Trophoblast cell (in vitro differentiated cells and primary cell): Measurements from ENCODE around the gene BZW2.

Experiments used
- DNase-seq, 2 donors: peaks; one replicate each; pipeline ENCODE4 v3.0.0-alpha.2; 2016
- H2AFZ ChIP-seq: 2 replicates; pipeline ENCODE4 v1.6.1; 2013; ENCODE audit warnings: low read length, moderate library complexity, mild to moderate bottlenecking; ENCODE audit not compliant: insufficient read depth, poor library complexity
- H2AK5ac ChIP-seq: 2 replicates; pipeline ENCODE4 v1.6.1; 2013; ENCODE audit warnings: mild to moderate bottlenecking, low read length
- H2BK120ac ChIP-seq: 2 replicates; pipeline ENCODE4 v1.6.1; 2013; ENCODE audit warnings: low read length, mild to moderate bottlenecking, moderate library complexity; ENCODE audit not compliant: insufficient read depth, poor library complexity
- H2BK12ac ChIP-seq: 2 replicates; pipeline ENCODE4 v1.6.1; 2013; ENCODE audit warnings: mild to moderate bottlenecking, low read length, moderate library complexity
- H2BK5ac ChIP-seq: 2 replicates; pipeline ENCODE4 v1.6.1; 2013; ENCODE audit warnings: low read length, low read depth, moderate library complexity, mild to moderate bottlenecking; ENCODE audit not compliant: poor library complexity
- H3K14ac ChIP-seq: 2 replicates; pipeline ENCODE4 v1.6.1; 2013; ENCODE audit warnings: mild to moderate bottlenecking, low read length
- H3K18ac ChIP-seq: 2 replicates; pipeline ENCODE4 v1.6.1; 2013; ENCODE audit warnings: mild to moderate bottlenecking, low read length
- H3K23ac ChIP-seq: 2 replicates; pipeline ENCODE4 v1.6.1; 2013; ENCODE audit warnings: low read length
- H3K27ac ChIP-seq: 2 replicates; pipeline ENCODE4 v1.5.1; 2013; ENCODE audit warnings: low read depth, mild to moderate bottlenecking, inconsistent platforms, low read length, moderate library complexity
- H3K27me3 ChIP-seq: 2 replicates; pipeline ENCODE4 v1.6.1; 2013; ENCODE audit warnings: inconsistent platforms, mild to moderate bottlenecking, low read length, moderate library complexity; ENCODE audit not compliant: insufficient read depth
- H3K36me3 ChIP-seq, 2 experiments: 1 replicate in 1 of 2; 2 replicates in 1 of 2; pipeline ENCODE4 v1.6.1; 2013; ENCODE audit warnings: low read length in 2 of 2, mild to moderate bottlenecking in 2 of 2, moderate library complexity in 1 of 2; ENCODE audit not compliant: insufficient read depth in 2 of 2, control insufficient read depth in 1 of 2
- H3K4ac ChIP-seq: 2 replicates; pipeline ENCODE4 v1.6.1; 2013; ENCODE audit warnings: low read depth, mild to moderate bottlenecking, low read length, moderate library complexity
- H3K4me1 ChIP-seq, 2 experiments: 1 replicate in 1 of 2; 2 replicates in 1 of 2; pipeline ENCODE4 v1.6.1; 2013; ENCODE audit warnings: low read length in 2 of 2, mild to moderate bottlenecking in 2 of 2, moderate library complexity in 1 of 2; ENCODE audit not compliant: insufficient read depth in 2 of 2, control insufficient read depth in 1 of 2
- H3K4me2 ChIP-seq: 2 replicates; pipeline ENCODE4 v1.6.1; 2013; ENCODE audit warnings: inconsistent platforms, mild to moderate bottlenecking, low read length, moderate library complexity
- H3K4me3 ChIP-seq: 2 replicates; pipeline ENCODE4 v1.5.1; 2013; ENCODE audit warnings: mild to moderate bottlenecking, low read depth, low read length, inconsistent platforms
- H3K79me1 ChIP-seq: one replicate; pipeline ENCODE4 v1.6.1; 2013; ENCODE audit warnings: low read length
- H3K79me2 ChIP-seq: 2 replicates; pipeline ENCODE4 v1.6.1; 2013; ENCODE audit warnings: low read length, mild to moderate bottlenecking; ENCODE audit not compliant: control insufficient read depth, insufficient read depth, poor library complexity
- H3K9ac ChIP-seq: 2 replicates; pipeline ENCODE4 v1.6.1; 2013; ENCODE audit warnings: mild to moderate bottlenecking, low read length
- H3K9me3 ChIP-seq: 2 replicates; pipeline ENCODE4 v1.6.1; 2013; ENCODE audit warnings: low read depth, mild to moderate bottlenecking, control low read depth, inconsistent platforms, low read length; ENCODE audit not compliant: insufficient read depth
- H4K12ac ChIP-seq: 2 replicates; pipeline ENCODE4 v1.6.1; 2013; ENCODE audit warnings: low read depth, mild to moderate bottlenecking, low read length, moderate library complexity
- H4K8ac ChIP-seq: 2 replicates; pipeline ENCODE4 v1.6.1; 2013; ENCODE audit warnings: low read depth, mild to moderate bottlenecking, low read length, moderate library complexity
- H4K91ac ChIP-seq: one replicate; pipeline ENCODE4 v1.6.1; 2013; ENCODE audit warnings: low read depth, mild to moderate bottlenecking, low read length, moderate library complexity
- WGBS: extraction: QIAGEN DNeasy Blood & Tissue Kit; methylation state at CpG from one replicate; pipeline ENCODE4 v1.1.7; 2013; ENCODE audit warnings: missing lambda C conversion rate; ENCODE audit not compliant: insufficient read length, insufficient coverage; ENCODE audit errors: extremely low coverage; 5-methylcytosine and 5-hydroxymethylcytosine counted together

Gene BZW2

DNA sequence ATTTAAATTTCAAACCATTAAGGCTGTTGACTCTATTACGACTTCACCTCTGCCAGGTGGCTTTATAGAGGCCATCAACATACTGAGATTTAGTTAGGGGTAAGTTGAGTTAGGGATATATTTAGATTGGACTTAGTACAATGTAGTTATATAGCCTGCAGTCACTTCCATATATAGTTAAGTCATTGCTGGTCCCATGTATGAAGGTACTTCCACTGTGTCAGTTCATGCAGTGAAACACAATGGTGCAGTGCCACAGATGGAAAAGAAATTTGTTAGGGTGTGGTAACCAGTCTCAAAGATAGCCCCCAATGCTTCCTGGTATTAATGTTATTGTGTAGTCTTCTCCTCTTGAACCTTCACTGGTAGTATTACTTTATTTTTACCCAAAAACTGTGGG is 95.0 kb downstream of the BZW2 start:
- Histone ChIP-seq H3K23ac (no peak overlapping the region), H3K4me1 (no peaks in the 10 kb centered on the region), H2BK120ac (no peak overlapping the region), H3K9ac (no peak overlapping the region), H3K27me3 (no peaks in the 10 kb centered on the region), H4K8ac (no peak overlapping the region), H3K14ac (no peak overlapping the region), H3K79me1 (no peaks in the 10 kb centered on the region), H3K4me3 (no peak overlapping the region), H2AFZ (no peak overlapping the region), H3K27ac (no peak overlapping the region), H3K9me3 (no peaks in the 10 kb centered on the region), H4K91ac (no peak overlapping the region), H2BK12ac (no peak overlapping the region), H3K36me3 (no peaks in the 10 kb centered on the region), H2AK5ac (no peak overlapping the region), H3K4me2 (no peak overlapping the region), H3K18ac (no peak overlapping the region), H3K79me2 (no peaks in the 10 kb centered on the region), H4K12ac (no peak overlapping the region), H3K4ac (no peak overlapping the region), H2BK5ac (no peak overlapping the region)
- no CpG with 5 or more reads among the region's 1 CpG for whole genome bisulfite sequencing
- no peak for DNase-seq

DNA sequence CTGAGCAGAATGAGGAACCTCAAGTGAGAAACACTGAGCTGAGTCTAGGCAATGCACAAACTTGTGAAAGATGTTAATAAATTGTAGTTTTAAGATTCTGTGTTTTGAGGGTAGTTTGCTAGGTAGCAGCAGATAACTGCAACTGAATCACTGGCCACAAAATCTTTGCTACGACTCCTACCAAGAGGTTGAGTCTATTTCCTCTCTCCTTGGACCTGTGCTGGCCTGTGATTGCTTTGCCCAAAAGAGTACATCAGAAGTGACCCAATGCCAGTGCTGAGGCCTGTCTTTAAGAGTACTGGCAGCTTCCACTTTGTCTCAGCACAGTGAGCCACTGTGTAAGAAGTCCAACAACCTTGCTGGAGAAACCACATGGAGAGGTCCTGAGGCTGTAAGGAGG is 95.7 kb downstream of the BZW2 start:
- no peak overlapping the region for H3K14ac ChIP-seq

DNA sequence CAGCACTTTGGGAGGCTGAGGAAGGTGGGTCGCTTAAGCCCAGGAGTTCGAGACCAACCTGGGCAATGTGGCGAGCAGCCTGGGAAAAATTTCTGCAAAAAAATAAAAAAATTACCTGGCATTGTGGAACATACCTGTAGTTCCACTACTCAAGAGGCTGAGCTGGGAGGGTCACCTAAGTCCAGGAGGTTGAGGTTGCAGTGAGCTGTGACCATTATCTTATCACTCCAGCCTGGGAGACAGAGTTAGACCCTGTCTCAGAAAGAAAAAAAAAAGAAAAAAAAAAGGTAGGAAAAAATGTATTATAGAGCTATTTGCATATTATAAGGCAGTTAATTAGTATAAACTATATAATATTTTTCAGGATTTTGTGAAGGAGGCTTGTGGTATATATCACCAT is 96.6 kb downstream of the BZW2 start:
- no CpG with 5 or more reads among the region's 3 CpGs for WGBS
- Histone ChIP-seq H2AK5ac (no peak overlapping the region), H3K9ac (no peak overlapping the region), H4K8ac (no peak overlapping the region), H3K4me3 (no peak overlapping the region), H3K9me3 (no peaks in the 10 kb centered on the region), H2BK12ac (no peak overlapping the region), H3K27ac (no peak overlapping the region), H3K4me1 (no peaks in the 10 kb centered on the region), H3K18ac (no peak overlapping the region), H2BK5ac (no peak overlapping the region), H3K27me3 (no peaks in the 10 kb centered on the region), H2AFZ (no peak overlapping the region), H3K79me2 (no peaks in the 10 kb centered on the region), H2BK120ac (no peak overlapping the region), H3K79me1 (no peaks in the 10 kb centered on the region), H3K23ac (no peak overlapping the region), H3K36me3 (no peaks in the 10 kb centered on the region), H4K91ac (no peak overlapping the region), H3K14ac (no peak overlapping the region), H4K12ac (no peak overlapping the region), H3K4ac (no peak overlapping the region), H3K4me2 (no peak overlapping the region)
- DNase-seq = no peak

More for the DNA sequence above, 95.7 kb downstream of the BZW2 start:
- H3K18ac ChIP-seq = no peak overlapping the region
- H4K12ac ChIP-seq = no peak overlapping the region
- H3K27me3 ChIP-seq = no peaks in the 10 kb centered on the region
- H2AFZ ChIP-seq = no peak overlapping the region
- no peak overlapping the region for H4K8ac ChIP-seq
- no peak overlapping the region for H4K91ac ChIP-seq
- no peak overlapping the region for H3K9ac ChIP-seq
- WGBS = no CpG with 5 or more reads among the region's 1 CpG
- no peak overlapping the region for H3K27ac ChIP-seq
- H2BK120ac ChIP-seq = no peak overlapping the region
- H3K4me3 ChIP-seq = no peak overlapping the region
- H3K79me2 ChIP-seq = no peaks in the 10 kb centered on the region
- no peak overlapping the region for H2BK5ac ChIP-seq
- no peaks in the 10 kb centered on the region for H3K4me1 ChIP-seq
- H2AK5ac ChIP-seq = no peak overlapping the region
- no peak overlapping the region for H3K23ac ChIP-seq
- H3K4ac ChIP-seq = no peak overlapping the region
- H2BK12ac ChIP-seq = no peak overlapping the region
- no peak for DNase-seq
- H3K4me2 ChIP-seq = no peak overlapping the region
- no peaks in the 10 kb centered on the region for H3K36me3 ChIP-seq
- H3K79me1 ChIP-seq = no peaks in the 10 kb centered on the region
- H3K9me3 ChIP-seq = no peaks in the 10 kb centered on the region

DNA sequence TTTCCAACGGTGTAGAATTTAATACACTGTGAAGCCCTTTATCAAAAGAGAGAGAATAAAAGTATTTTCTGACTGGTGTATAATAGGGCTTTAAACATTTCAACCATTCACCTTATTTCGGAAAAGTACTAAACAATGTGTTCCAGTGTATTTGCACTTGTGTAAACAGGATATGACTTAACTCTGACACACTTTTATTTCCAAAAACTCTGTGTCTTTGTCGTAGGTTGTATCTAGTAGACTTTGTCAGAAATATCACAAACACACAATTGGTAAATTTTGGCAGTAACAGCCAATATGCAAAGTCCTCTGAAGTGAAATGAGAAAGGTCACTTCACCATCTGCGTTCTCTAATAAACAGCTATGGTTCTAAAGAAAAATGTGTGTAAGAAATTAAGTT is 97.3 kb downstream of the BZW2 start:
- H2BK120ac ChIP-seq = no peak overlapping the region
- H4K8ac ChIP-seq = no peak overlapping the region
- H3K4me2 ChIP-seq = no peak overlapping the region
- H3K4me1 ChIP-seq = no peaks in the 10 kb centered on the region
- no peaks in the 10 kb centered on the region for H3K36me3 ChIP-seq
- H3K27ac ChIP-seq = no peak overlapping the region
- no peak overlapping the region for H2AFZ ChIP-seq
- no peak overlapping the region for H3K14ac ChIP-seq
- DNase-seq = no peak
- H4K12ac ChIP-seq = no peak overlapping the region
- H3K79me2 ChIP-seq = no peaks in the 10 kb centered on the region
- H3K9ac ChIP-seq = no peak overlapping the region
- no peak overlapping the region for H2BK12ac ChIP-seq
- no peak overlapping the region for H3K4ac ChIP-seq
- H3K4me3 ChIP-seq = no peak overlapping the region
- no peak overlapping the region for H2AK5ac ChIP-seq
- H3K9me3 ChIP-seq = no peaks in the 10 kb centered on the region
- H3K18ac ChIP-seq = no peak overlapping the region
- WGBS = no CpG with 5 or more reads among the region's 4 CpGs
- no peaks in the 10 kb centered on the region for H3K79me1 ChIP-seq
- H3K23ac ChIP-seq = no peak overlapping the region
- no peak overlapping the region for H2BK5ac ChIP-seq
- H3K27me3 ChIP-seq = no peaks in the 10 kb centered on the region
- no peak overlapping the region for H4K91ac ChIP-seq
